NB4 (cell line): ENCODE data around the gene TXN2.

Experiments
- CTCF ChIP-seq: IDR thresholded peaks from one replicate; pipeline ENCODE4 v1.5.1; 2012; ENCODE audit warnings: low read depth, low read length
- MAX ChIP-seq: IDR thresholded peaks from 2 replicates; pipeline ENCODE4 v1.6.1; 2011; ENCODE audit warnings: low read depth, low read length
- MYC ChIP-seq: IDR thresholded peaks from 2 replicates; pipeline ENCODE4 v1.6.1; 2011; ENCODE audit warnings: low read depth, low read length
- POLR2A ChIP-seq: IDR thresholded peaks from 2 replicates; pipeline ENCODE4 v1.6.1; 2011; ENCODE audit warnings: mild to moderate bottlenecking; ENCODE audit not compliant: insufficient read length; ENCODE audit errors: extremely low read depth

- TF ChIP-seq CTCF (no peak), MAX (no peak), POLR2A (no peak), MYC (no peak)
These were observed 47.9 kb downstream of the TXN2 start for GRCh38 chr22:36433318-36434231.
